ENCODE measurements around the gene OR6P1. TPM values are rescaled to one million over a fixed set of nuclear protein-coding genes. Genes with fewer than 3 reads are reported as not detected.

Gene OR6P1
- total RNA-seq, 1 donor from 2014 or later, result not detected

DNA sequence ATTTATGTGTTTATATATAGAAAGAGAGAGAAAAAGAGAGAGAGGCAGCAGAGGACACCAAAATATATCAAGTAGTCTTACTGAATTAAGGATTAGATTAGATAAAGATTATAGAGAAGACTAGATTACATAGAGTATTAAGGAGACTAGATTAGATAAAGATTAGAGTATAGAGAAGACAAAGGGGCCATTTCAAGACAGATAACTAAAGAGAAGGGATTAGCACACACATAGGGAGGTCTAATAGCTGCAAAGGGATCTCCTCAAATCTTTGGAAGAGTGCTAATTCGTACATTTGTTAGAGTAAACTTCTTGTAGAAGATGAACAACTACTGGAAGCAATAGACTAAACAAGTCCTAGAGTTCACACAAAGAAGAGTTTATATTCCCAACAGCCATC lies 50.4 kb downstream of the OR6P1 start:
- DNase-seq (ENCODE audit: low read depth in 2 of 2), result no peak

DNA sequence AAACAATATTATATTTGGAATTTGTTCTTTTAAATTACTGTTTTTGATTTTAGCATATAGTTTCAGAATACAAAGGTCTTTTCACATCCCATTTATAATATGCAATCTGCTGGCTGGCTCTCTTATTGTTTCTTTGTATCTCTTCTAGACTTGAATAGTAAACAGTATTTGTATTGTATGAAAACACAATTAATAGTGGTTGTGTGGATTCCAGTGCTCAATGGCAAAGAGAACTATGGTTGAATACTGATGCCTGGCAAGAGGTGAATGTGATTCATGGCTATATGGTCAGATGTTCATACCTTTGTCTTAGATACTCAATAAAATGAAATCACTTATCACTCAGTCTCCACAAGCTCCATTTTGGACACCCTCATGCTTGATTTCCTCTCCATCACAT lies 53.4 kb downstream of the OR6P1 start:
- no peak for DNase-seq (ENCODE audit: low read depth in 2 of 2)

Other genes starting within 250 kb of the OR6P1 start
- not detected in 2 replicates for gene CD1B, start 239.0 kb downstream of the OR6P1 start, total RNA-seq
- gene CD1E, start 216.7 kb downstream of the OR6P1 start, total RNA-seq, result not detected in 2 replicates
- not detected in 2 replicates for gene OR10T2, start 171.1 kb downstream of the OR6P1 start, total RNA-seq
- gene OR10K2, start 144.3 kb downstream of the OR6P1 start, total RNA-seq, result not detected in 2 replicates
- not detected in 2 replicates for gene OR10K1, start 108.7 kb downstream of the OR6P1 start, total RNA-seq
- not detected in 2 replicates for gene OR10R2, start 98.4 kb downstream of the OR6P1 start, total RNA-seq
- not detected in 2 replicates for gene OR6Y1, start 16.2 kb downstream of the OR6P1 start, total RNA-seq
- not detected in 2 replicates for gene OR10X1, start 9.3 kb upstream of the OR6P1 start, total RNA-seq
- gene OR10Z1, start 34.7 kb upstream of the OR6P1 start, total RNA-seq, result not detected in 2 replicates
- gene SPTA1, start 116.1 kb upstream of the OR6P1 start, total RNA-seq, result 0.40 and 0.87 TPM in 2 replicates
- gene OR6K2, start 130.1 kb upstream of the OR6P1 start, total RNA-seq, result not detected in 2 replicates
- gene OR6K3, start 150.1 kb upstream of the OR6P1 start, total RNA-seq, result not detected in 2 replicates
- not detected in 2 replicates for gene OR6K6, start 184.1 kb upstream of the OR6P1 start, total RNA-seq
- gene OR6N1, start 201.6 kb upstream of the OR6P1 start, total RNA-seq, result not detected in 2 replicates
- not detected in 2 replicates for gene OR6N2, start 210.6 kb upstream of the OR6P1 start, total RNA-seq

All from lung microvascular endothelial cell (primary cell).